ENCODE results near the gene PRPF31.

PRPF31 gene

DNA sequence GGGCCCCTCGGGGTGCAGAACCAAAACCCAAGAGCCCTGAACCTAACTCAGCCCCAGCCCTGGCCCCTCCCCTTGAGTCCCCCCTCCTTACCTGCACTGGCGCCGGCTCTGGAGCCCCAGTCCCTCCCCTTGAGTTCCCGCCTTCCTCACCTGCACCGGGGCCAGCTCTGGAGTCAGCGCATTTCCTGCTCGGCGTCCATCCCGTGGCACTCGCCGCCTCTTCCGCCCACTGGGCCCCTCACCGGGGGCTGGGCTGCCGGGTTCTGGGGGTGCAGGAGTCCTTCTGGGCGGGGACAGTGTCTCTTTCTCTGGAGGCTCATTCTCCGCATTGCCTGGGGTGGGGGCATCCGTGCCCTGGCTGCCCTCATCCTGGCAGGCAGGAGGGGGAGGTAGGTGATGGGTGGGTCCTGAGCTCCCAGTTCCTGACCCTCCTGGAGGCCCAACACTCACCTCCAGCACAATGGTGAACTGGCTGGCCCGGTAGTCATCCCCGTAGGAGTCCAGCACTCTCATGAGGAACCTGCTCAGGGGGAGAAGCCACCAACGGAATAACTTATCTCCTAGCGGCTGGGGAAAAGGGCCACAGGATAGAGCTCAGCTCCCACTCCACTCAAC lies 7.6 kb upstream of the PRPF31 start:
- TF ChIP-seq, protein P1, sequence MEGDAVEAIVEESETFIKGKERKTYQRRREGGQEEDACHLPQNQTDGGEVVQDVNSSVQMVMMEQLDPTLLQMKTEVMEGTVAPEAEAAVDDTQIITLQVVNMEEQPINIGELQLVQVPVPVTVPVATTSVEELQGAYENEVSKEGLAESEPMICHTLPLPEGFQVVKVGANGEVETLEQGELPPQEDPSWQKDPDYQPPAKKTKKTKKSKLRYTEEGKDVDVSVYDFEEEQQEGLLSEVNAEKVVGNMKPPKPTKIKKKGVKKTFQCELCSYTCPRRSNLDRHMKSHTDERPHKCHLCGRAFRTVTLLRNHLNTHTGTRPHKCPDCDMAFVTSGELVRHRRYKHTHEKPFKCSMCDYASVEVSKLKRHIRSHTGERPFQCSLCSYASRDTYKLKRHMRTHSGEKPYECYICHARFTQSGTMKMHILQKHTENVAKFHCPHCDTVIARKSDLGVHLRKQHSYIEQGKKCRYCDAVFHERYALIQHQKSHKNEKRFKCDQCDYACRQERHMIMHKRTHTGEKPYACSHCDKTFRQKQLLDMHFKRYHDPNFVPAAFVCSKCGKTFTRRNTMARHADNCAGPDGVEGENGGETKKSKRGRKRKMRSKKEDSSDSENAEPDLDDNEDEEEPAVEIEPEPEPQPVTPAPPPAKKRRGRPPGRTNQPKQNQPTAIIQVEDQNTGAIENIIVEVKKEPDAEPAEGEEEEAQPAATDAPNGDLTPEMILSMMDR (IDR thresholded peaks at IDR 0.05; ENCODE audit: low read depth, low read length) = no peak
- no peak overlapping the region for H3K4me3 ChIP-seq (ENCODE audit: low read depth, low read length)
- H3K4me1 ChIP-seq = no peaks in the 10 kb centered on the region
- H3K36me3 ChIP-seq = peaks cover 52% of the 10 kb centered on the region
- DNase-seq = no peak
- H3K9me3 ChIP-seq = no peaks in the 10 kb centered on the region
- H3K27me3 ChIP-seq = no peaks in the 10 kb centered on the region

DNA sequence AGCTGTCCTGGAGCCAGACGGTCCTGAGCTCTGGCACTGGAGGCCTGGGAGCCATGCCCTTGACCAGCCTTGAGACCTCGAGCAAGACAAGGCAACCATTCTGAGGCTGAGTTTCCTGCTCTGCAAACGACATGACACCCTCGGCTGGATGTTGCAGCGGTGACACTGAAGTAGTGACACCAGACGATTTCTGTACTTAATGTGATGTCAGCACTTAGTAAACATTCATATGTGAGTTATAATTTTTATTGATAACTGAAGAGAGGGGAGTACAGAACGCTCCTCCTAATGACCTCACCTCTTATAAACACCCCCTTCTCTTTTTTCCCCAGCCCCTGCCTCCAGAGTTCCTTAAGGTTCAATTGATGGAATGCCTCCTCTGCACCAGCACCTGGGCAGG lies 7.1 kb upstream of the PRPF31 start:
- Histone ChIP-seq H3K4me1 (no peaks in the 10 kb centered on the region), H3K4me3 (ENCODE audit: low read depth, low read length) (no peak overlapping the region), H3K36me3 (peaks cover 52% of the 10 kb centered on the region), H3K27me3 (no peaks in the 10 kb centered on the region), H3K9me3 (no peaks in the 10 kb centered on the region)
- TF ChIP-seq, protein P1 (IDR thresholded peaks at IDR 0.05; ENCODE audit: low read depth, low read length) = no peak
- no peak for DNase-seq

DNA sequence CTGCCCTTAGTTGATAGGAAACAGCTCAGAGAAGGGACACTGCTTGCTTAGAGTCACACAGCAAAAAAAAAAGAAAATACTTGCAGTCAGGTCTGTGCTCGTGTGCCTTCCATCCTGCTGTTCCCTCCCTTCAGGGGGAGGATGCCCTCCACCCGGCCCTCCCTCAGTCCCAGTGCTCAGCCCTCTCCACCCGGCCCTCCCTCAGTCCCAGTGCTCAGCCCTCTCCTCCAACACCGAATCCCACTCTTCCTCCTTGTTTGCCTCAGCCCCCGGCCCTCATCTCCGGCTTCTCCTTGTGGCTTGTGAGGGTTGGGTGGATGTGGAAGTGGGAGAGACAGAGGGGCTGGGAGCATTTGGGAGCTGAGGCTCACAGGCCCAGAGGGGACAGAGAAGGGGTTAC lies 5.9 kb upstream of the PRPF31 start:
- no peak for DNase-seq
- no peaks in the 10 kb centered on the region for H3K9me3 ChIP-seq
- TF ChIP-seq, protein P1 (IDR thresholded peaks at IDR 0.05; ENCODE audit: low read depth, low read length) = no peak
- no peaks in the 10 kb centered on the region for H3K27me3 ChIP-seq
- H3K36me3 ChIP-seq = peaks cover 59% of the 10 kb centered on the region
- no peak overlapping the region for H3K4me3 ChIP-seq (ENCODE audit: low read depth, low read length)
- no peaks in the 10 kb centered on the region for H3K4me1 ChIP-seq

DNA sequence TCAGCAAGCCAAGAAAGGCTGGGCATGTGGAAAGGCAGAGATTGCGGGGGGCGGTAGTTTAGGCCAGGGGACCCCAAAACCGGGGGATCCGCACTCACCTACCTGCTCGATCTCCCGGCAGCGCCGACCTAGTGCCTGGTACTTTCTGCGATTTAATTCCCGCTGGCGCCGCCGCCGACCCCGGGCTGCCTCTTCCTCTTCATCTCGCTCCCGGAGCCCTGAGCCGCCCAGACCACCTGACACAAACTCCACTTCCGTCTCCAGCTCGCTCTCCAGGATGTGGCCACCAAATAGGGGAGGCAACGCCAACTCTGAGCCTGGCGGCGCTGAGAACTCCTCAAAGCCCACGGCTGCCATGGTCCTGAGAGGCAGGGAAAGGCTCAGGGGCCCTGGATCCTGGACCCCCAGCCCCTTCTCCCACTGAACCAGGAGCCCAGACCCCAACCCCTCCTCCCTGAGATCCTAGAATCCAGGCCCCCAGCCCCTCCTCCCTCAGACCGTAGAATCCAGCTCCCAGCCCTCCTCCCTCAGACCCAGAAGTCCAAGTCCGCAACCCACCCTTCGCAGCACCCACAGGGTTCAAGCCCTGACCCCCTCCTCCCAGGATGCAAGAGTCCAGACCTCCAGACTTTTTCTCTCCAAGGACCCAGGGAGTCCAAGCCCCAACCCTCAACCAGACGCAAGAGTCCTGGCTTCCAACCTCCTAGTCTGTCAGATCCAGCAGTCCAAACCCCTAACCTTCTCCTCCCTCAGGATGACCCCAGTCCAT lies 1.0 kb upstream of the PRPF31 start:
- H3K27me3 ChIP-seq = no peaks in the 10 kb centered on the region
- H3K4me3 ChIP-seq (ENCODE audit: low read depth, low read length) = peak overlapping the region; percentile 89
- peak; percentile 51 for DNase-seq
- no peaks in the 10 kb centered on the region for H3K4me1 ChIP-seq
- peaks cover 20% of the 10 kb centered on the region for H3K36me3 ChIP-seq
- H3K9me3 ChIP-seq = no peaks in the 10 kb centered on the region
- TF ChIP-seq, protein P1 (IDR thresholded peaks at IDR 0.05; ENCODE audit: low read depth, low read length) = no peak

DNA sequence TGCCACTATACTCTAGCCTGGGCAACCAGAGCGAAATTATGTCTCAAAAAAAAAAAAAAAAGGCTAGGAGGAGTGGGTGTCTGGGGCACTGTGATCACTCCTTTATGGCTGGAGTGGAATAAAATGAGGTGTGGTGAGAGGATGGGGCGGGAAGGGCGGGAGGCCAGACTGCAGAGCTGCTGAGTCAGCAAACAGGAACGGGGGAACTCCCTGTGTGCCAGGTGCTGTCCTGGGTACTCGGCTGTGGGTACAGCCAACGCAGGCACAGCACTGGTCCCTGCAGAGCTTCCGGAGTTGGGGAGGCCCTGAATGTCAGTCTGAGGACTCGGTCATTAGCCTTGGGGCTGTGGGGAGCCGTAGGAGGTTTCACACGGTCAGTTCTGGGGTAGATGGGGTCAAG lies 5.7 kb downstream of the PRPF31 start:
- H3K36me3 ChIP-seq = peaks cover 54% of the 10 kb centered on the region
- TF ChIP-seq, protein P1 (IDR thresholded peaks at IDR 0.05; ENCODE audit: low read depth, low read length) = no peak
- H3K9me3 ChIP-seq = no peaks in the 10 kb centered on the region
- no peaks in the 10 kb centered on the region for H3K4me1 ChIP-seq
- no peak for DNase-seq
- no peaks in the 10 kb centered on the region for H3K27me3 ChIP-seq
- H3K4me3 ChIP-seq (ENCODE audit: low read depth, low read length) = no peak overlapping the region

DNA sequence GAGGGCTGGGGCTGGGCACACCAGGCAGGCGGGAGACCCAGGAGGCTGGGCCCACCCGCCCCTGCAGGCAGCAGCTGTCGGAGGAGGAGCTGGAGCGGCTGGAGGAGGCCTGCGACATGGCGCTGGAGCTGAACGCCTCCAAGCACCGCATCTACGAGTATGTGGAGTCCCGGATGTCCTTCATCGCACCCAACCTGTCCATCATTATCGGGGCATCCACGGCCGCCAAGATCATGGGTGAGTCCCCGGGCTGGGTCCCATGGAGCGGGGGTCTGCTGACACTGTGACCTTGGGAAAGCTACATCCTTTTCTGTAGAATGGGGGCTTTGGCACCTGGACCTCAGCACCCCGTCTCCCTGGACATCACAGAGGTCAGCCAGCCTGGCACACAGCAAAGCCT lies 8.1 kb downstream of the PRPF31 start:
- H3K9me3 ChIP-seq = no peaks in the 10 kb centered on the region
- no peak overlapping the region for H3K4me3 ChIP-seq (ENCODE audit: low read depth, low read length)
- no peak for DNase-seq
- TF ChIP-seq, protein P1 (IDR thresholded peaks at IDR 0.05; ENCODE audit: low read depth, low read length) = no peak
- H3K27me3 ChIP-seq = no peaks in the 10 kb centered on the region
- H3K36me3 ChIP-seq = peaks cover 72% of the 10 kb centered on the region
- no peaks in the 10 kb centered on the region for H3K4me1 ChIP-seq

Data from BE2C (cell line).